HG03097 (cell line): ENCODE measurements around the gene MSMO1.
A peak's percentile ranks its signal among the peaks of the same experiment; 100 is the strongest.

Source experiments
- ATAC-seq: cut with Tn5 transposase; IDR thresholded peaks from one replicate; pipeline ENCODE4 v1.9.1; 2021; ENCODE audit not compliant: unreplicated experiment, low FRiP score

MSMO1 gene

DNA sequence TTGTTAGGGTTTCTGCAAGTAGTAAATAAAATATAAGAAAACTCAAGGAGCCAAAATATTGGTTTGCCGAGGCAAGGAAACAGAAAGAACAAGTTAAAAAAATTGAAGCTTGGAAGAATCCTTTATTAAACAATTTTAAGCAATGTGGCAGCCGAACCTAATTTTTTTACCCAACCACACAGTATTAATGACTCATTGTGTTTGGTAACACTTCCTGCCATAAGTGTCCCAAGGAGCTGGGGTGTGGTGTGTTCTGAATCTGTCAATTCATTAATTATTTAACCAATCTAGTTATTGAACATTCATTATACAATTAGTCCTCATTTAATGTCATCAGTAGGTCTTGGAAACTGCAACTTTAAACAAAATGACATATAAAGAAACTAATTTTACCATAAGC lies 32.0 kb downstream of the MSMO1 start:
- no peak for ATAC-seq

DNA sequence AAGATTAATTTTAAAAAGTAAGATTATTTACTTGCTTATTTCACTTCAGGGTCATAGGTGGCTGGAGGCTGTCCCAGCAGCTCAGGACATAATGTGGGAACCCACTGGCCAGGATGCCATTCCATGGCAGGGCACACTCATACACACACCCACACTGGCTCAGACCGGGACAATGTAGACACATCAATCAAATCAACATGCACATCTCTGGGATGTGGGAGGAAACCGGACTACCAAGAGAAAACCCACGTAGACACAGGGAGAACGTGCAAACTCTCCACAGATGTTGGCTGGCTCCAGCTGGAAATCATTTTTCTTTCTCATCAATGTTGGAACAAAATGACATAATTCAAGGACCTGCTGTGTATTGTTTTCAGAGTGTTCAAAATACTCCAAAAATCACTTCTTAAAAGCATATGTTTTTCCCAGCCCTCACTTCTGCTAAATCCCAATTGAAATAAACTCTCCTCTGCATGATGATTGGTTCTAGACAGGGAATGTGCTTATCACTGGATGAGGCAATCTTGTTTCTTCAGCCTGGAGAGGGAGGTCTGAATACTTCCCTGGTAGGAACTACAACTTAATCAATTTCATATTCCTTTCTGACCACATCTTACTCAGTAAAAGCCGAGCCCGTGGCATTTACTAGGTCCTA lies 32.7 kb downstream of the MSMO1 start:
- ATAC-seq = no peak

DNA sequence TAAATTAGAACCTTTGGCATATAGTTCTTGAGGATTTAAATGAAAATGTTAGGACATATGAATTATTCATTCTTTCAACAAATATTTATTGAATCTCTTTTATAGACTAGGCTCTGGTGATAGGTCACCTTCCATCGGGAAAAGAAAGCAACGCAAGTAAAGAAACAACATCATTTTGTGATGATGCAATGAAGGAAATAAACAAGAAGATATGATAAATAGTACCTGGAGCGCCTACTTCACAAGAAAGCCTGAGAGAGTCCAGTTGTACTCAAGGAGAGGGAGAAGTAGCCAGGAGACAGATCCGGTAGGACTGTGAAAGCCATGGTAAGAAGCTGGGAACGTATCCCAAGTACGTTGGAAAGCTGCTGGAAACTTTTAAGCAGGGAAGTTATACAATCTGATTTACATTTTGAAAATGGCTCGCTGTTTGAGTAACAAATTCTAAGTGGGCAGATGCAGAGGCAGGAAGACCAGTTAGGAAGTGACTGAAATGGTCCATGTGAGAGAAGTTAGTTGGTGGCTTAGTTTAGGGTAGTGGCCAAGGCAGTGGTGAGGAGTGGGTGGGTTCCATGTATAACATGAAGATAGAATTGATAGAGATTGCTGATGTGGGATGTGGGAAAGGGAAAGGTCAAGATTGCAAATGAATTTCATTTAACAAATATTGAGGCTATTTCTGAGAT lies 33.7 kb downstream of the MSMO1 start:
- no peak for ATAC-seq

DNA sequence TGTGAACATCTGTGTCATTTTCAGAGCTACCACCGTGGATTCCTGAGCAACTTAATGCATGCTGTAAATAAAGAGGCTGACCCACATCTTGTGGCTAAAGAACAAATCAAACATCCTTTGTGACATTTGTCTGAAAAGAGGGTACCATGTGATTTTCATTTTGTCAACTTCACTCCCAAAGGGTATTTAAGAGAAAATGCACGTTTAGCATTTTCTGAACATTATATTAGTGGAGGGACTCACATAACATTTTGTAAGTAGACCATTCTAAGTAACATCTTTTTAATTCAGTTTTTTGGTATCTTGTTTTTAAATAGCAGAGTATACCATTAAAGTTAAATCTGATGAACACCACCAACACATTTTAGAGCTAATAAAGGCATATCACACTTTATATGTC lies 34.3 kb downstream of the MSMO1 start:
- ATAC-seq = no peak

DNA sequence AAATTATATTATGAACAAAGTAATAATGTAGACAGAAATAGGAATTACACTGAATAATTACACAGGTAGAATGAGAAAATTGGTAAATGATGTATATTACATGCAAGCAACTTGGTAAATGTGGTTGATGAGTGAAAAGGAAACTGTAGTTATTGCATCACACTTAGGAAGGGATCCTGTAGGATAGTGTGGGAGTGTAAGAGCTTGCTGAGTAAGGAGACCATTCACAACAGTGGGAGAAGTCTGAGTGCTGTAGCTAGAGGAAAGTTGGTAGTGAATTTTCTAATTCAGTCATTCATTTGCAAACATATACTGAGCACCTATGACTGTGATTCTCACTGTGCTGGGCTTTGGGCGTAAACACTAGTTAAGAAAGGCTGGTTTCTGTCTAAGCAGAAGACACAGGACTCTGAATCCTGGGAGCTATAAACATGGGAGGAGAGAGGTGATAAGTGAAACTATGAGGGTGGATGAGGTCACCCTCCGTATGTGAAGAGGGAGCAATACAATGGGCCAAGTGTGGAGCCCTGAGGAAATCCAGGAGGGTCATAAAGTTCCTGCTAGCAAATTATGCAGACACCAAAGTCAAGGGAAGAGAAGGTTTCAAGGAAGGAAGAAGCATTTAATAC lies 37.1 kb downstream of the MSMO1 start:
- ATAC-seq = no peak

DNA sequence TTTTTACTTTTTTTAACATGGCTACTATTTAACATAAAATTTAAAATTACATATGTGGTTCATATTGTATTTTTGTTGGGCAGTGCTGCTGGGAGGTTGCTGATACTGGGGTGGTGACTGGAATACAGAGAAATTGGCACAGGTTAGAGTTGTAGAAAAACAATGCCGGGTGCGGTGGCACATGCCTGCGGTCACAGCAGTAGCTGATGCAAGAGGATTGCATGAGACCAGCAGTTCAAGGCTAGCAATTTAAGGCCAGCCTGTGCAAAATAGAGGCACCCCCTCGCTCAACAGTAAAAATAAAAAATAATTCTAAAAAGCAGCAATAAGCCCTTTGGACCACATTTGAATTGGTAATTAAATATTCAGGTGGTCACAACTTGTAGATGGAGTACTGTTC lies 39.6 kb downstream of the MSMO1 start:
- ATAC-seq = no peak

DNA sequence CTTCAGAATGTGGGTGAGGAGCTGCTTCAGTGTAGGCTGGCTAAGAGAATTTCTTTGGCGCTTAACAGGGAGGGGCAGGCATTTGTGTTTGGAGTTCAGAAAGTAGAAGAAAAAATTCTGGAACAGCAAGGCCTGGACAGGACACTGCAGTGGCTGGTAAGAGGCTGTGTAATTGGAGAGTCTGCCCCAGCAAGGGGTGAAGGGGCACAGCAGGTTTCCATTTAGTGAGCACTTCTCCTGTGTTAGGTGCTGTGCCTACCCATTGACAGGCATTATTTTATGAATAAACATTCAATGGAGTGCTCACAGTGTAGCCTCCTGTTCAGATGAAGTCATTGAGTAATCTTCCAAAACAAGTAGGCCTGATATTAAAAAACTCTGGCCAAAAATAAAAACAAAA lies 40.6 kb downstream of the MSMO1 start:
- ATAC-seq = no peak

DNA sequence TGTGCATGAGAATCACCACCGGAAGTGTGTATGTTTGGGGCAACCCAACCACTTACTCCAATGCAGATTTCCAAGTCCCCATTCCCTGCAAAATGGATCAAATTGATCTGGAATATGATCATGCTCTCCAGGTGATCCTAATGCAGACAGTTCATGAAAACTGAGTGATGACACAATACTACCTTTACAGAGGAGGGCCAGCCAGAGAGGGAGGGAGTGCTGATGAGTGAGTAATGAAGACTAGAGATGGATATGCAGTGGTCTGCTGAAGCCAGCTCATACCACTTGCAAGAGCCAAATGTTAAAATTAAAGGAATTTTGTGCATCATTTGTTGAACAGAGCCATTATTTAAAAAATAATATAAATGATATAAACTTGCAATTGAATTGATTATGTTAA lies 41.1 kb downstream of the MSMO1 start:
- no peak for ATAC-seq

DNA sequence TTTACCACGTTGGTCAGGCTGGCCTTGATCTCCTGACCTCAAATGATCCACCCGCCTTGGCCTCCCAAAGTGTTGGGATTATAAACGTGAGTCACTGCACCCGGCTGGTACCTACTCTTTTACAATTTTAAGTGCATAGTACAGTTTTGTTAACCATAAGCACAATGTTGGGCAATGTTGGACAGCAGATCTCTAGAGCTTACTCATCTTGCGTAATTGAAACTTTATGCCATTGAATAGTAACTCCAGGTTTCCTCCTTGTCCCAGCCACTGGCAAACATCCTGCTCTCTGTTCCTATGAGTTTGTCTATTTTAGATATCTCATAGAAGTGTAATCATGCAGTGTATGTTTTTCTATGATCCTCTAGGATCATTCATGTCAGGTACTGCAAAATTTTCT lies 42.1 kb downstream of the MSMO1 start:
- no peak for ATAC-seq

DNA sequence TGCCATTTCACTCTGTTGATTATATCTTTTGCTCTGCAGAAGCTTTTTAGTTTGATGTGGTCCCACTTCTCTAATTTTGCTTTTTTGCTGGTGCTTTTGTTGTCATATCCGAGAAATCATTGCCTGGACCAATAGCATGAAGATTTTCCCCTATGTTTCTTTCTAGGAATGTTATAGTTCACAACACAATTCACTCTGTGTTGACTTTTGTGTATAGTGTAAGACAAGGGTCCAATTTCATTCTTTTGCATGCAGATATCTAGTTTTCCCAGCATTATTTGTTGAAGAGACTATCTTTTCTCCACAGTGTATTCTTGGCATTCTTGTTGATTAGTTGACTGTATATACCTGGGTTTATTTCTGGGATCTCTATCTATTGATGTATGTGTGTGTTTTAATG lies 43.1 kb downstream of the MSMO1 start:
- no peak for ATAC-seq

DNA sequence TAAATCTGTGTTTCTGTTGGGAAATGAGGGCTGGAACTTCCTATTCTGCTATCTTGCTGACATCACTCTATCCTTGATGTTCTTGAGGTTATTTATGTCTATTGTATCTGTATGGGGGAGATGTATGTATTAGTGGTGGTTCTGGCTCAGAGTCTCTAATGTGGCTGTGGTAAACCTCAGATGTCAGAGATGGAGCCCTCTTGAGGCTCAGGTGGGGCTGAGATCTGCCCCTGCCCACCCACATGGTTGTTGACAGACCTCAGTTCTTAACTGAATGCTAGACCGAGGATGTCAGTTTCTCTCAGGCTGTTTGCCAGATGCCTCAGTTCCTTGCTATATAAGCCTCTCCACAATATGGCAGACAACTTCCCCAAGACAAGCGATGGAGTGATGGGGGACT lies 48.0 kb downstream of the MSMO1 start:
- no peak for ATAC-seq

DNA sequence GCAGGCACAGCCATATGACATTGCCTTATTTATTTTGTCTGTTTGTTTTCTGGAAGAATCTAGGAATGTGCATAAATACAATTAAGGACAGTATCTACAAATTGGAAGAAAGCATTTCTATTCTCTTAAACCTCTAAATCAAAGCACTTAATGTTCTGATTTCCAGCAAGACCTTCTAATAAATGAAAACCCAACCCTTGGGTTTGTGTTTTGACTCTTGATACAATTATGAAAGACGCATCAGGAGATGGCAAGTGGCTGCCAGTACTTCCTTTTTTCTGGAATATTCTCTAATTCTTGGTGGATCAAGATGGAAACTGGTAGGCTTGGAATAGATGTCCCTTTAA lies 50.9 kb downstream of the MSMO1 start:
- no peak for ATAC-seq

DNA sequence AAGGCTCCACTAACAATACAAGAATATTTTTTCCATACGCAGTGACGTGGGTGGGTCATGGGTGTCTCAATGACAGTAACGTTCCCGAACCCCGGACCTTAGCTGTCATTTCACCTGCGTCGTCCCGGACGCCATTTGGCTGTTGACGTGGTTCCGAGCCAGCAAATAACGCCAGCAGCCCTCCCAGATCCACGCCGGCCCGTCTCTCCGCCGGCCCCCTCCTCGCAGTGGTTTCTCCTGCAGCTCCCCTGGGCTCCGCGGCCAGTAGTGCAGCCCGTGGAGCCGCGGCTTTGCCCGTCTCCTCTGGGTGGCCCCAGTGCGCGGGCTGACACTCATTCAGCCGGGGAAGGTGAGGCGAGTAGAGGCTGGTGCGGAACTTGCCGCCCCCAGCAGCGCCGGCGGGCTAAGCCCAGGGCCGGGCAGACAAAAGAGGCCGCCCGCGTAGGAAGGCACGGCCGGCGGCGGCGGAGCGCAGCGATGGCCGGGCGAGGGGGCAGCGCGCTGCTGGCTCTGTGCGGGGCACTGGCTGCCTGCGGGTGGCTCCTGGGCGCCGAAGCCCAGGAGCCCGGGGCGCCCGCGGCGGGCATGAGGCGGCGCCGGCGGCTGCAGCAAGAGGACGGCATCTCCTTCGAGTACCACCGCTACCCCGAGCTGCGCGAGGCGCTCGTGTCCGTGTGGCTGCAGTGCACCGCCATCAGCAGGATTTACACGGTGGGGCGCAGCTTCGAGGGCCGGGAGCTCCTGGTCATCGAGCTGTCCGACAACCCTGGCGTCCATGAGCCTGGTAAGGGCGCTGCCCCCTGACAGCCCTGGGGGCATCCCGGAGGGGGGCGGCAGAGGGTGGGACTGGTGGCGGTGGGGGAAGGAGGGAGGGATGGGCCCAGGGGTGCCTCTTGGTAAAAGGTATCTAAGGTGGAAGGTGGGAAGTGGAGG lies 51.5 kb downstream of the MSMO1 start, which contains the start of gene CPE:
Gene CPE (plus strand): TSS at position 264 of the 933 bp plus-strand sequence. CDS start 214 bp downstream, at position 478.
- peak; percentile 93 for ATAC-seq

DNA sequence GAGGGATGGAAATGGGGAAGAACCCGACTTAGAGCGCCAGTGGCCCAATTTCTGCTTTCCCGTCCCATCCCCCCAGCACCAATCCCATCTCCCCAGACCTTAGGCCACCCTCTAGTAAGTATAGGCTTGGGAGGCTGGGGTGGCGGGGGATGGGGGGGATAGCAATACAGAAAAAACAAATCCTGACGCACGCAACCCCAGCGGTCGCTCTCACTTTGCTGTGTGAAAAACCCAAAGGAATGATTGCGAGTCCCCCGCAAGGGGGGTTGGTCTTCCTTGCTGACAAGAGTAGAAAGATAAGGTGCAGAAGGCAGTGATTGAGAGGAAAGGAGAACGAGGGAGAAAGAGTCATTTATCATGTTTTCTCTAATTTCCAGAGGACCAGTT lies 52.2 kb downstream of the MSMO1 start:
- ATAC-seq = no peak

DNA sequence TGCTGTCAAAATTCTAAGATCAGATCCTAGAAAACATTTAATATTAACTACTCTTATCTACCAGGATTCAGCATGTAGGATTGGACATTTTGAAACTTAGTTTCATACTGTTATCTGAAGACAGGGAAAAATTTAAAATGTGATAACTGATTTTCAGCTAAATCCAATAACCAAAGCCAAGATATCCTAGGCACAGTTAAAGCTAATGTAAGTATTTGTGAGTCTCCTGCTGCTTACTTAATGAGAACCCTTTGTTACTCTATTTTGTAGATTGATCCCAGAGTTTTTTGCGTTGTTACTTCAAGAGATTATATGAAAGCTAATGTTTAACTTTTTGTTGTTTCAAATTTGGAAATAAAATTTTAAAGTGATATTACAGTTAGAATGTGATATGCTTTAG lies 53.3 kb downstream of the MSMO1 start:
- no peak for ATAC-seq

DNA sequence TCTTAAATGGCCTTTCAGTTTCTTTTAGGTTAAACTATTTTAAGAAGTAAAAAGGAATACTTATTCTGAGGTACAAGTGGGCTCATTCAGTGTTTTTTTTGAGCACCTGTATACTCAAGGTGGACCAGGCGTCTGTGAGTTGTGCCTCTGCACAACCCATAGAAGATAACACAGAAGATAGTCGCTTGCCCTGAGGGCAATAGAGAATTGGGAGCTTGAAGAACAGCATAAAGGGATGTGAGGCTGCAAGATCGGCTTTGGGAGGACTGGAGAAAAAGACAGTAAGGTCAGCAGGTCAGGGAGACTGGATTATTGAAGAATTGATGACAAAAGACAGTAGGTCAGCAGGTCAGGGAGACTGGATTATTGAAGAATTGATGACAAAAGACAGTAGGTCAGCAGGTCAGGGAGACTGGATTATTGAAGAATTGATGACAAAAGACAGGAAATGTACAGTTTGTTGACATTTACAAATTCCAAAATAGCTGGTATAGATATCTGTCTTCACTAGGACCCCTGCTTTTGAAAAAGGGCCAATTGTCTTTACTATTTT lies 54.4 kb downstream of the MSMO1 start:
- ATAC-seq = no peak

DNA sequence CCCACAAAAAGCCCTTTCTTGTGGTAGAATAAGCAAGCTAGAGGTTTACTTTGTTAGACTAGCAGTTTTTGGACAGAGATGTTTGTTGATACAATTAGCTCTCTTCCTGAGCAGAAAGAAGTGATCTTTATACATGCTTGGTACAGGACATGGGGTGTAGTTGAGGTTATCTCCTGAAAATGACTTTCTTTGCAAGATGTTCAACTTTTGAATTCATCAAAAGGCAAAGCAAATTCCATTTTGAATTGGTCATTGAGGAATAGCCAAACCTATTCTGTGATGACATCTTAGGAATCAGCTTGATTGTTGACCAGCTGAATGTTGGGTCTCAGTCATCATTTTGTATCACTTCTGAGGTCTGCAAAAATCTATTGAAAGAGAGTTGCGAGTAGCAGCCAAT lies 55.2 kb downstream of the MSMO1 start:
- ATAC-seq = no peak

DNA sequence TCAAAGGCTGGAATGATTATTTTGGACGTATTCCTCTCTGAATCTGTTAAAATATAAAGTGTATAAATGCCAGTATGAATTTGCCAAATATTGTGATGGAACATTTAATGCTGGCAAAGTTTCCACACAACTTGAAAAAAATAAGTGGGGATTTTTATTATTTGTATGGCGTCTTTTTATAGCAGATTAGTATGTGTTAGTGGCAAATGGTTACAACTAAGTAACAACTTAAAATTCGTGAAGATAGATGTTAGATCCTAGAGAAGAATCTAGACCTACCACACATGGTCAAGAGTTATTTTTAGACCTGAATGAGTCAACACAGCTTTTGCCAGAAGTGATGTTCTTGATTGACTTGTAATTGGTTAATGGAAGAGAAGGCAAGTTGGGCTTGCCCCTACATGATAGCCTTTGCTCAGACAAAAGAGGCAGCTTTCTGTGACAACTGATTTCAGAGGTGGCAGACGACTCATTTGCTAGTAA lies 56.2 kb downstream of the MSMO1 start:
- no peak for ATAC-seq

DNA sequence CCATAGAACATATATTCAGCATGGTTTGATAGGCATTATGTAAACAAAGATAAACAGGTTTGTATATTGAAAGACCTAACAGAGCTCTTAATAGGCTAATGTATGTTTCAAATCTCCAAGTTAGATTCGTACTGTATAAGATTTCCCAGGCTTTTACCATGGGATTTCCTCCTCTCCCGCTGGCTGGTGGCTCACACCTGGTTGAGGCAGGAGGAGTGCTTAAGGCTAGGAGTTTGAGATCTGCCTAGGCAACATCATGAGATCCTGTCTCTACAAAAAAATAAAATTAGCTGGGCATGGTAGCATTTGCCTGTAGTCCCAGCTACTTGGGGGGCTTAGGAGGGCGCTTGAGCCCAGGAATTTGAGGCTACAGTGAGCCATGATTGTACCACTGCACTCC lies 56.7 kb downstream of the MSMO1 start:
- ATAC-seq = no peak

DNA sequence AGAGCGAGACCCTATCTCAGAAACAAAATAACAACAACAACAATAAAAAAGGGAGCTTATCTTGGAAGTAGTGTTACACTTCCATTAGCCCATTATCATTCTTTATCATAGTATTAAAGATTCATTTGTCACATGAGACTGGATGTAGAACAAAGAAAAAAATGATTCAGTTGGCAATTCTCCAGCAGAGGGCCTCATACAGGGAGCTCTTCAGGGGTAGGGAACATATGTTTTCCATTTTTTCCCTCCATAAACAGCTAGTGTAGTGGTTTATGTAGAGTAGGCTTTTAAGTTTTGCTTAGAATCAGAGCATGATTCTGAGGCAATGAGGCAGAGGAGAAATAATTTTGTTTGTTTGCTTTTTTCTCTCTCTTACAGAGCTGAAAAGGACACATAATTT lies 57.1 kb downstream of the MSMO1 start:
- no peak for ATAC-seq

DNA sequence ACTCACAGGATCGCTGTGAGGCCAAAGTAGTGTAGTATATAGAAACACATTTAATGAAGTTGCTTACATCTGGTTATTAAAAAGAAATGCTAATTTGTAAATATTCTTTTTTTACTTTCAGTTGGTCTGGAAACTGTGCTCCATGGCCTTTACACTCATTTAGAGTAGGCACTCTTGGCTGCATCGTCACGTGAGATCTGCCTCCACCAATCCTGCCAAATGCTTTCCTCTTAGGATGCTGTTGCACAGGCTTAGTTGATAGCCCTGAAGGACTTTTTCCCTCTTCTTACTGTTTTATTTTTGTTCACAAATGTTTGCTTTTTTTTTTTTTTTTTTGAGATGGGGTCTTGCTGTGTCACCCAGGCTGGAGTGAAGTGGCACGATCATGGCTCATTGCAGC lies 57.7 kb downstream of the MSMO1 start:
- ATAC-seq = no peak
